GM21423 (cell line): ENCODE data around the gene DISP3.
"Not testable (repeated sequence)": the region's sequence is repeated elsewhere in the genome, so short reads cannot be mapped to it uniquely, and the experiment has no call there.

ENCODE experiments used
- ATAC-seq: cut with Tn5 transposase; IDR thresholded peaks from one replicate; pipeline ENCODE4 v1.9.1; 2021; ENCODE audit warnings: mild to moderate bottlenecking, moderate library complexity; ENCODE audit not compliant: unreplicated experiment

DISP3 gene

GRCh38 chr1:11571906-11572616, 93.1 kb downstream of the DISP3 start:
- no peak for ATAC-seq

- no peak for ATAC-seq
Observed at GRCh38 chr1:11573116-11573692, 94.2 kb downstream of the DISP3 start.

- no peak for ATAC-seq
Observed at GRCh38 chr1:11575553-11575952, 96.6 kb downstream of the DISP3 start.

- no peak for ATAC-seq
Observed at GRCh38 chr1:11576109-11576875, 97.3 kb downstream of the DISP3 start.

- no peak for ATAC-seq
Observed at GRCh38 chr1:11578004-11578403, 99.0 kb downstream of the DISP3 start.

- ATAC-seq: no peak
Observed at GRCh38 chr1:11579506-11579905, 100.6 kb downstream of the DISP3 start.

GRCh38 chr1:11580049-11580448, 101.1 kb downstream of the DISP3 start:
- not testable (repeated sequence) for ATAC-seq

- no peak for ATAC-seq
Observed at GRCh38 chr1:11581445-11581991, 102.6 kb downstream of the DISP3 start.

- ATAC-seq: no peak
Observed at GRCh38 chr1:11585389-11585788, 106.4 kb downstream of the DISP3 start.
